OCI-LY1 (cell line): Measurements from ENCODE around the gene CNIH2.

ENCODE experiments used
- H2AFZ ChIP-seq: fragments of 200-600 bp; sonication (generic), shearing (Covaris generic); 2 replicates; pipeline ENCODE4 v1.6.0; 2014; ENCODE audit warnings: antibody characterized with exemption, mild to moderate bottlenecking, low read length
- H3F3A ChIP-seq: fragments of 200-600 bp; sonication (generic), shearing (Covaris generic); 2 replicates; pipeline ENCODE4 v1.6.0; 2014; ENCODE audit warnings: mild to moderate bottlenecking, antibody characterized with exemption, low read length, moderate library complexity; ENCODE audit not compliant: insufficient read depth
- H3K27ac ChIP-seq: fragments of 200-600 bp; sonication (generic); 2 replicates; pipeline ENCODE4 v1.5.1; 2014; ENCODE audit warnings: low read length, mixed run types, mild to moderate bottlenecking, low read depth; ENCODE audit not compliant: poor library complexity, severe bottlenecking
- H3K27me3 ChIP-seq: fragments of 200-600 bp; sonication (generic); 2 replicates; pipeline ENCODE4 v1.6.0; 2014; ENCODE audit warnings: antibody characterized with exemption, mild to moderate bottlenecking, low read length, moderate library complexity; ENCODE audit not compliant: insufficient read depth
- H3K36me3 ChIP-seq: fragments of 200-600 bp; sonication (generic); 2 replicates; pipeline ENCODE4 v1.6.1; 2014; ENCODE audit warnings: mild to moderate bottlenecking, antibody characterized with exemption, low read length, moderate library complexity, mixed read lengths; ENCODE audit not compliant: insufficient read depth
- H3K4me1 ChIP-seq: fragments of 200-600 bp; sonication (generic); 2 replicates; pipeline ENCODE4 v1.5.1; 2014; ENCODE audit warnings: mild to moderate bottlenecking, low read length, moderate library complexity; ENCODE audit not compliant: insufficient read depth, severe bottlenecking
- H3K4me2 ChIP-seq: fragments of 200-600 bp; sonication (generic), shearing (Covaris generic); 2 replicates; pipeline ENCODE4 v1.6.1; 2014; ENCODE audit warnings: low read length
- H3K4me3 ChIP-seq: fragments of 200-600 bp; sonication (generic); 2 replicates; pipeline ENCODE4 v1.5.1; 2014; ENCODE audit warnings: low read length, low read depth, mild to moderate bottlenecking, mixed read lengths; ENCODE audit not compliant: poor library complexity, severe bottlenecking
- H3K79me2 ChIP-seq: fragments of 200-600 bp; shearing (Covaris generic); 2 replicates; pipeline ENCODE4 v1.6.1; 2016; ENCODE audit warnings: mixed run types, low read length, mixed read lengths; ENCODE audit not compliant: insufficient read depth
- H3K9ac ChIP-seq: fragments of 200-600 bp; sonication (generic), shearing (Covaris generic); 2 replicates; pipeline ENCODE4 v1.6.1; 2014; ENCODE audit warnings: mild to moderate bottlenecking, low read length, mixed read lengths
- H3K9me2 ChIP-seq: fragments of 200-600 bp; sonication (generic), shearing (Covaris generic); 2 replicates; pipeline ENCODE4 v1.6.1; 2014; ENCODE audit warnings: low read depth, mild to moderate bottlenecking, low read length, mixed read lengths
- H3K9me3 ChIP-seq: fragments of 200-600 bp; shearing (Covaris generic); 2 replicates; pipeline ENCODE4 v1.6.1; 2014; ENCODE audit warnings: low read length, mixed read lengths
- H4K20me1 ChIP-seq: fragments of 200-600 bp; sonication (generic), shearing (Covaris generic); 2 replicates; pipeline ENCODE4 v1.6.0; 2016; ENCODE audit warnings: mild to moderate bottlenecking, low read length; ENCODE audit not compliant: insufficient read depth
- CTCF ChIP-seq: fragments of 200-600 bp; sonication (generic), shearing (Covaris generic); IDR thresholded peaks from 2 replicates; pipeline ENCODE4 v1.5.1; 2017; ENCODE audit warnings: mild to moderate bottlenecking, antibody characterized with exemption, low read length, moderate library complexity, mixed read lengths
- EZH2 ChIP-seq: fragments of 200-600 bp; sonication (generic), shearing (Covaris generic); IDR thresholded peaks from 2 replicates; pipeline ENCODE4 v1.8.0; 2017; ENCODE audit warnings: borderline replicate concordance, mixed run types, mild to moderate bottlenecking, antibody characterized with exemption, low read length, moderate library complexity, mixed read lengths

Gene CNIH2

GRCh38 chr11:66238786-66239413, 39.1 kb upstream of the CNIH2 start:
- Histone ChIP-seq H4K20me1 (no peaks in the 10 kb centered on the region), H3K4me1 (peaks cover 15% of the 10 kb centered on the region), H3K27me3 (no peaks in the 10 kb centered on the region), H3K27ac (no peak overlapping the region), H2AFZ (no peak overlapping the region), H3F3A (no peaks in the 10 kb centered on the region), H3K4me3 (no peak overlapping the region), H3K9me3 (no peaks in the 10 kb centered on the region), H3K79me2 (no peaks in the 10 kb centered on the region), H3K4me2 (no peak overlapping the region), H3K9ac (no peak overlapping the region), H3K9me2 (no peaks in the 10 kb centered on the region), H3K36me3 (peaks cover 77% of the 10 kb centered on the region)
- TF ChIP-seq EZH2 = no peak
- TF ChIP-seq CTCF = no peak

GRCh38 chr11:66239511-66239910, 38.5 kb upstream of the CNIH2 start:
- Histone ChIP-seq H3F3A (no peaks in the 10 kb centered on the region), H3K4me2 (no peak overlapping the region), H3K36me3 (peaks cover 77% of the 10 kb centered on the region)

GRCh38 chr11:66239998-66240780, 37.8 kb upstream of the CNIH2 start:
- Histone ChIP-seq H3K9me2 (no peaks in the 10 kb centered on the region), H3K27me3 (no peaks in the 10 kb centered on the region), H3K27ac (no peak overlapping the region)

More at GRCh38 chr11:66239511-66239910, 38.5 kb upstream of the CNIH2 start:
- Histone ChIP-seq H2AFZ (no peak overlapping the region), H3K9ac (no peak overlapping the region), H3K4me3 (no peak overlapping the region), H3K4me1 (peaks cover 15% of the 10 kb centered on the region), H3K9me2 (no peaks in the 10 kb centered on the region), H3K27me3 (no peaks in the 10 kb centered on the region), H4K20me1 (no peaks in the 10 kb centered on the region), H3K27ac (no peak overlapping the region), H3K79me2 (no peaks in the 10 kb centered on the region), H3K9me3 (no peaks in the 10 kb centered on the region)
- no peak for TF ChIP-seq EZH2
- no peak for TF ChIP-seq CTCF

More at GRCh38 chr11:66239998-66240780, 37.8 kb upstream of the CNIH2 start:
- Histone ChIP-seq H3K9me3 (no peaks in the 10 kb centered on the region), H4K20me1 (no peaks in the 10 kb centered on the region), H3K9ac (no peak overlapping the region), H3K36me3 (peaks cover 75% of the 10 kb centered on the region), H3K4me3 (no peak overlapping the region), H3K4me2 (no peak overlapping the region), H3F3A (no peaks in the 10 kb centered on the region), H2AFZ (no peak overlapping the region), H3K79me2 (no peaks in the 10 kb centered on the region), H3K4me1 (peaks cover 15% of the 10 kb centered on the region)
- TF ChIP-seq EZH2 (no peak), CTCF (no peak)
